ENCODE data around the gene ZDHHC22.
A peak's percentile ranks its signal among the peaks of the same experiment; 100 is the strongest.

ZDHHC22 gene

GRCh38 chr14:77123381-77124325 is 17.9 kb downstream of the ZDHHC22 start:
- peaks cover 34% of the 10 kb centered on the region for H3F3A ChIP-seq (ENCODE audit: control insufficient read depth, insufficient read depth)
- H3K27ac ChIP-seq (ENCODE audit: low read depth, low read length), result peak overlapping the region; percentile 92
- peaks cover 21% of the 10 kb centered on the region for H3K36me3 ChIP-seq (ENCODE audit: control insufficient read depth, low read length)
- no peak for TF ChIP-seq EZH2phosphoT487 (IDR thresholded peaks at IDR 0.05; ENCODE audit: borderline replicate concordance, low read length)
- TF ChIP-seq, protein P1, sequence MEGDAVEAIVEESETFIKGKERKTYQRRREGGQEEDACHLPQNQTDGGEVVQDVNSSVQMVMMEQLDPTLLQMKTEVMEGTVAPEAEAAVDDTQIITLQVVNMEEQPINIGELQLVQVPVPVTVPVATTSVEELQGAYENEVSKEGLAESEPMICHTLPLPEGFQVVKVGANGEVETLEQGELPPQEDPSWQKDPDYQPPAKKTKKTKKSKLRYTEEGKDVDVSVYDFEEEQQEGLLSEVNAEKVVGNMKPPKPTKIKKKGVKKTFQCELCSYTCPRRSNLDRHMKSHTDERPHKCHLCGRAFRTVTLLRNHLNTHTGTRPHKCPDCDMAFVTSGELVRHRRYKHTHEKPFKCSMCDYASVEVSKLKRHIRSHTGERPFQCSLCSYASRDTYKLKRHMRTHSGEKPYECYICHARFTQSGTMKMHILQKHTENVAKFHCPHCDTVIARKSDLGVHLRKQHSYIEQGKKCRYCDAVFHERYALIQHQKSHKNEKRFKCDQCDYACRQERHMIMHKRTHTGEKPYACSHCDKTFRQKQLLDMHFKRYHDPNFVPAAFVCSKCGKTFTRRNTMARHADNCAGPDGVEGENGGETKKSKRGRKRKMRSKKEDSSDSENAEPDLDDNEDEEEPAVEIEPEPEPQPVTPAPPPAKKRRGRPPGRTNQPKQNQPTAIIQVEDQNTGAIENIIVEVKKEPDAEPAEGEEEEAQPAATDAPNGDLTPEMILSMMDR (IDR thresholded peaks at IDR 0.05; ENCODE audit: low read depth, low read length, poor library complexity, severe bottlenecking), result no peak
- no peaks in the 10 kb centered on the region for H3K9me2 ChIP-seq (replicated peaks; ENCODE audit: control insufficient read depth, low read length)
- H3K4me2 ChIP-seq (ENCODE audit: low read length), result peak overlapping the region; percentile 93
- H3K4me3 ChIP-seq (ENCODE audit: low read length), result peak overlapping the region; percentile 77
- no peaks in the 10 kb centered on the region; the same call in 1 of the 2 replicates for H4K20me1 ChIP-seq (ENCODE audit: control insufficient read depth, insufficient read depth, low read depth, low read length)
- peaks cover 70% of the 10 kb centered on the region for H3K4me1 ChIP-seq (ENCODE audit: control insufficient read depth, low read length)
- peaks cover 30% of the 10 kb centered on the region for H3K27me3 ChIP-seq (ENCODE audit: control insufficient read depth, low read length)
- peaks cover 5% of the 10 kb centered on the region; the same call in 1 of the 2 replicates for H3K79me2 ChIP-seq (ENCODE audit: control insufficient read depth, low read length)
- H3K9me3 ChIP-seq (ENCODE audit: control insufficient read depth, insufficient read depth, low read length), result no peaks in the 10 kb centered on the region

- Histone ChIP-seq H3K9me2 (replicated peaks; ENCODE audit: control insufficient read depth, low read length) (no peaks in the 10 kb centered on the region), H3K4me3 (ENCODE audit: low read length) (peak overlapping the region; percentile 77), H3K4me1 (ENCODE audit: control insufficient read depth, low read length) (peaks cover 75% of the 10 kb centered on the region), H3K9me3 (ENCODE audit: control insufficient read depth, insufficient read depth, low read length) (no peaks in the 10 kb centered on the region), H4K20me1 (ENCODE audit: control insufficient read depth, insufficient read depth, low read depth, low read length) (no peaks in the 10 kb centered on the region; the same call in 1 of the 2 replicates), H3F3A (ENCODE audit: control insufficient read depth, insufficient read depth) (peaks cover 34% of the 10 kb centered on the region), H3K36me3 (ENCODE audit: control insufficient read depth, low read length) (peaks cover 26% of the 10 kb centered on the region), H3K27ac (ENCODE audit: low read depth, low read length) (peak overlapping the region; percentile 92), H3K79me2 (ENCODE audit: control insufficient read depth, low read length) (peaks cover 5% of the 10 kb centered on the region; the same call in 1 of the 2 replicates), H3K4me2 (ENCODE audit: low read length) (peak overlapping the region; percentile 93), H3K27me3 (ENCODE audit: control insufficient read depth, low read length) (peaks cover 25% of the 10 kb centered on the region)
- TF ChIP-seq, protein P1 (IDR thresholded peaks at IDR 0.05; ENCODE audit: low read depth, low read length, poor library complexity, severe bottlenecking), result no peak
- no peak for TF ChIP-seq EZH2phosphoT487 (IDR thresholded peaks at IDR 0.05; ENCODE audit: borderline replicate concordance, low read length)
Measured at GRCh38 chr14:77122526-77123125, 19.0 kb downstream of the ZDHHC22 start.

DNA sequence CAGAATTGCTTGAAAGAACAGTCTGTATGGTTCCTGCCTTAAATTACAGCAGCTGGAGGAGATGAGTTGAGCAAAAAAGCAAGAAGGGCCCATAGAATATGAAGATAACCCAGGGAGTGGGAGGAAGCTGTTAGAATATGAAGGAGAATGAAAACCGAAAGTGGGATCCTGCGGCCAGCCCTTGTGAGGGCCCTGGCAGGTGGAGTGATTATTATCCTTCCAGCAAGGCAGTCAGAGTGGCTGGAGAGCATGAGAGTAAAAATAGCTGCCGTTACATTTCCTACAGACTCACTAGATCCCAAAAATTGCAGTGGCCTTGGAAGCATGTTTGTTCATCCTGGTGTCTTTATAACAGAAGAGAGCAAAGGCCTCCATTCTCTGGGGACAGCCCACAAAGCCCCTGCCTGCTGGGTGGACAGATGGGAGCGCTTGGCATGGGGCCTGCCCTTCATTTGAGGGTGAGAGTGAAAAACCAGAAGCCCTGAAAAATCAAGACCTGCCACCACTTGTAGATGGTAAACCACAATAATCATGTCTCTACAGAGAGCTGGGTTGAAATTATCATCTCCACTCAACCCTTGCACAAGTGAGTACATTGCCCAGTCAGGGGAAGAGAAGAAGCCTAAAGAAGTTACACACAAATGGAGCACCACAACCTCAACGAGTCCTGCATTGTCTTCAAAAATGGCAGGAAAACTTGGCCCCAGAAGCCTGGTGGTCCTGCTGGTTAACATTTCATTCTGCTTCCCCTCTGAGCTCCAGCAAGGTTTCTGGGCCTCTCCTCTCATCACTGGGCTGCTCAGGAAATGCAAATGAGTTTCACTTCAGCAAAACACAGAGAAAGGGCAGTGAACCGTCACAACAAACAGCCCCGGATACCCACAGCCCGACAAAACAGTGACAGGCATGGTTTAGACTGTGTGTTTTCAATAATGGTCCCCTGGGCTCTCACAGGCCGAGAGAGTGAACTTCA is 20.5 kb downstream of the ZDHHC22 start:
- no peaks in the 10 kb centered on the region for H3K9me2 ChIP-seq (replicated peaks; ENCODE audit: control insufficient read depth, low read length)
- peak overlapping the region; percentile 93 for H3K4me2 ChIP-seq (ENCODE audit: low read length)
- TF ChIP-seq, protein P1 (IDR thresholded peaks at IDR 0.05; ENCODE audit: low read depth, low read length, poor library complexity, severe bottlenecking), result no peak
- TF ChIP-seq EZH2phosphoT487 (IDR thresholded peaks at IDR 0.05; ENCODE audit: borderline replicate concordance, low read length), result no peak
- peaks cover 75% of the 10 kb centered on the region for H3K4me1 ChIP-seq (ENCODE audit: control insufficient read depth, low read length)
- no peaks in the 10 kb centered on the region for H4K20me1 ChIP-seq (ENCODE audit: control insufficient read depth, insufficient read depth, low read depth, low read length)
- peak overlapping the region; percentile 92 for H3K27ac ChIP-seq (ENCODE audit: low read depth, low read length)
- H3K79me2 ChIP-seq (ENCODE audit: control insufficient read depth, low read length), result peaks cover 5% of the 10 kb centered on the region; the same call in 1 of the 2 replicates
- H3K9me3 ChIP-seq (ENCODE audit: control insufficient read depth, insufficient read depth, low read length), result no peaks in the 10 kb centered on the region
- H3K36me3 ChIP-seq (ENCODE audit: control insufficient read depth, low read length), result peaks cover 38% of the 10 kb centered on the region
- H3K27me3 ChIP-seq (ENCODE audit: control insufficient read depth, low read length), result peaks cover 10% of the 10 kb centered on the region
- H3F3A ChIP-seq (ENCODE audit: control insufficient read depth, insufficient read depth), result peaks cover 34% of the 10 kb centered on the region
- peak overlapping the region; percentile 77 for H3K4me3 ChIP-seq (ENCODE audit: low read length)

Measured in DOHH2 (cell line).